ENCODE measurements around the gene SEMA3D.

- TF ChIP-seq, protein P1, sequence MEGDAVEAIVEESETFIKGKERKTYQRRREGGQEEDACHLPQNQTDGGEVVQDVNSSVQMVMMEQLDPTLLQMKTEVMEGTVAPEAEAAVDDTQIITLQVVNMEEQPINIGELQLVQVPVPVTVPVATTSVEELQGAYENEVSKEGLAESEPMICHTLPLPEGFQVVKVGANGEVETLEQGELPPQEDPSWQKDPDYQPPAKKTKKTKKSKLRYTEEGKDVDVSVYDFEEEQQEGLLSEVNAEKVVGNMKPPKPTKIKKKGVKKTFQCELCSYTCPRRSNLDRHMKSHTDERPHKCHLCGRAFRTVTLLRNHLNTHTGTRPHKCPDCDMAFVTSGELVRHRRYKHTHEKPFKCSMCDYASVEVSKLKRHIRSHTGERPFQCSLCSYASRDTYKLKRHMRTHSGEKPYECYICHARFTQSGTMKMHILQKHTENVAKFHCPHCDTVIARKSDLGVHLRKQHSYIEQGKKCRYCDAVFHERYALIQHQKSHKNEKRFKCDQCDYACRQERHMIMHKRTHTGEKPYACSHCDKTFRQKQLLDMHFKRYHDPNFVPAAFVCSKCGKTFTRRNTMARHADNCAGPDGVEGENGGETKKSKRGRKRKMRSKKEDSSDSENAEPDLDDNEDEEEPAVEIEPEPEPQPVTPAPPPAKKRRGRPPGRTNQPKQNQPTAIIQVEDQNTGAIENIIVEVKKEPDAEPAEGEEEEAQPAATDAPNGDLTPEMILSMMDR (conservative IDR thresholded peaks at IDR 0.05; ENCODE audit: low read depth, low read length) = no peak
- TF ChIP-seq EZH2 (IDR thresholded peaks at IDR 0.05; ENCODE audit: borderline replicate concordance, low read depth, low read length, poor library complexity, severe bottlenecking) = no peak
Measured at GRCh38 chr7:85000735-85001350, 186.0 kb downstream of the SEMA3D start.

All from A673 (cell line).